DOHH2 (cell line): Measurements from ENCODE around the gene UNC50.

Source experiments
- EZH2phosphoT487 ChIP-seq: fragments of 200-600 bp; sonication (generic); IDR thresholded peaks from 2 replicates; pipeline ENCODE4 v1.6.1; 2017; ENCODE audit warnings: borderline replicate concordance, mild to moderate bottlenecking, antibody characterized with exemption, low read length, moderate library complexity, mixed read lengths
- TF ChIP-seq, protein P1 (sequence below): fragments of 200-600 bp; sonication (generic); IDR thresholded peaks from one replicate; pipeline ENCODE4 v1.5.1; 2014; ENCODE audit warnings: antibody characterized with exemption, mild to moderate bottlenecking, low read depth, low read length; ENCODE audit not compliant: poor library complexity, severe bottlenecking

DNA sequence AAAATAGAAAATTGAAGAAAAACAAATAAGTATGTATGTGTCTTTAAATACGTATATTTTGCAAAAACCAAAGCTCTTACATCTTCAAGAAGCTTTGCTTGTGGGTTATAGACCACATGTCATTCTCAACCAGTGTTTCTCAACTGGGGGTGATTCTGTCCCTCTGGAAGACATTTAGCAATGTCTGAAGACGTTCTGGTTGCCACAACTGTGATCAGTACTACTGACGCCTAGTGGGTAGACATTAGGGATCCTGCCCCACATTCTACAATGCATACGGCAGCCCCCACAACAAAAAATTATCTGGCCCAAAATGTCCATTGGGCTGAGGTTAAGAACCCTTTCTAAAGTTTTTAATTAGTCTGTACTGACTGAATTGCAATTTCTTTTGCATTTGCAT lies 48.4 kb downstream of the UNC50 start:
- TF ChIP-seq, protein P1, sequence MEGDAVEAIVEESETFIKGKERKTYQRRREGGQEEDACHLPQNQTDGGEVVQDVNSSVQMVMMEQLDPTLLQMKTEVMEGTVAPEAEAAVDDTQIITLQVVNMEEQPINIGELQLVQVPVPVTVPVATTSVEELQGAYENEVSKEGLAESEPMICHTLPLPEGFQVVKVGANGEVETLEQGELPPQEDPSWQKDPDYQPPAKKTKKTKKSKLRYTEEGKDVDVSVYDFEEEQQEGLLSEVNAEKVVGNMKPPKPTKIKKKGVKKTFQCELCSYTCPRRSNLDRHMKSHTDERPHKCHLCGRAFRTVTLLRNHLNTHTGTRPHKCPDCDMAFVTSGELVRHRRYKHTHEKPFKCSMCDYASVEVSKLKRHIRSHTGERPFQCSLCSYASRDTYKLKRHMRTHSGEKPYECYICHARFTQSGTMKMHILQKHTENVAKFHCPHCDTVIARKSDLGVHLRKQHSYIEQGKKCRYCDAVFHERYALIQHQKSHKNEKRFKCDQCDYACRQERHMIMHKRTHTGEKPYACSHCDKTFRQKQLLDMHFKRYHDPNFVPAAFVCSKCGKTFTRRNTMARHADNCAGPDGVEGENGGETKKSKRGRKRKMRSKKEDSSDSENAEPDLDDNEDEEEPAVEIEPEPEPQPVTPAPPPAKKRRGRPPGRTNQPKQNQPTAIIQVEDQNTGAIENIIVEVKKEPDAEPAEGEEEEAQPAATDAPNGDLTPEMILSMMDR, result no peak
- no peak for TF ChIP-seq EZH2phosphoT487
